ENCODE results near the gene ADSL.

The ADSL gene

GRCh38 chr22:40429481-40429880 lies 83.2 kb downstream of the ADSL start:
- TF ChIP-seq CTCF (IDR thresholded peaks at IDR 0.05; ENCODE audit: low read depth, low read length): no peak
- DNase-seq (ENCODE audit: extremely low read depth, low read depth): no peak

DNA sequence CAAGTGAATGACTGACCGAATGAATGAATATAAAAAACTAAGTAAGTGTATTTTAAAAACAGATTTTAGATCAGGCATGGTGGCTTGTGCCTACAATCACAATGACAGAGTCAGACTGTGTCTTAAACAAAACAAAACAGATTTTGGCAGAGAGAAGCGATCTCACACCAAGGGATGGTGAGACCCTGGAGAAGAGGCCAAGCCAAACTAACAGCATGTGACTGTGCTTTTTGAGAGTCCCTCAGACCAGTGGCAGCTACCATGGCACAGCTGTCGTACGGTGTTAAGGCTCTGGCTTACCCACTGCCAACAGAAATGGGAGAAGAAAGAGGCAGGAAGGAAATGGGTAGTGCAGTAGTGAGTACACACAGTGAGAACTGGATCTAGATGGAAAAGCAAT lies 84.7 kb downstream of the ADSL start:
- DNase-seq (ENCODE audit: extremely low read depth, low read depth): no peak
- no peak for TF ChIP-seq CTCF (IDR thresholded peaks at IDR 0.05; ENCODE audit: low read depth, low read length)

DNA sequence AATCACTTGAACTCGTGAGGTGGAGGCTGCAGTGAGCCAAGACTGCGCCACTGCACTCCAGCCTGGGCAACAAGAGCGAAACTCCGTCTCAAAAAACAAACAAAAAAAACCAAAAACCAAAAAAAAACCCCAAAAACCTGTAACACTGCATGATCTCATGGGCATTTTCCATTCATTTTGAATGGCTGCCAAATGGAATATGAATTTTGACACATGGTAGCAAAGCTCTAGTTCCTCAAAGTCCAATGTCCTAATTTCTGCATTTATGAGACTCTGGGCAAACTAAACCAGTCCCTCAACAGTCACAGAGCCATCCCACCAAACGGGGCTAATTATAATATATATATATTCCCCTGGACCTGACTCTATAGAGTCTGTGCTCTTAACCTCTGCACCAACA lies 85.9 kb downstream of the ADSL start:
- no peak for DNase-seq (ENCODE audit: extremely low read depth, low read depth)
- TF ChIP-seq CTCF (IDR thresholded peaks at IDR 0.05; ENCODE audit: low read depth, low read length): no peak

- TF ChIP-seq CTCF (IDR thresholded peaks at IDR 0.05; ENCODE audit: low read depth, low read length): no peak
- DNase-seq (ENCODE audit: extremely low read depth, low read depth): no peak
Observed at GRCh38 chr22:40432625-40433024, 86.3 kb downstream of the ADSL start.

DNA sequence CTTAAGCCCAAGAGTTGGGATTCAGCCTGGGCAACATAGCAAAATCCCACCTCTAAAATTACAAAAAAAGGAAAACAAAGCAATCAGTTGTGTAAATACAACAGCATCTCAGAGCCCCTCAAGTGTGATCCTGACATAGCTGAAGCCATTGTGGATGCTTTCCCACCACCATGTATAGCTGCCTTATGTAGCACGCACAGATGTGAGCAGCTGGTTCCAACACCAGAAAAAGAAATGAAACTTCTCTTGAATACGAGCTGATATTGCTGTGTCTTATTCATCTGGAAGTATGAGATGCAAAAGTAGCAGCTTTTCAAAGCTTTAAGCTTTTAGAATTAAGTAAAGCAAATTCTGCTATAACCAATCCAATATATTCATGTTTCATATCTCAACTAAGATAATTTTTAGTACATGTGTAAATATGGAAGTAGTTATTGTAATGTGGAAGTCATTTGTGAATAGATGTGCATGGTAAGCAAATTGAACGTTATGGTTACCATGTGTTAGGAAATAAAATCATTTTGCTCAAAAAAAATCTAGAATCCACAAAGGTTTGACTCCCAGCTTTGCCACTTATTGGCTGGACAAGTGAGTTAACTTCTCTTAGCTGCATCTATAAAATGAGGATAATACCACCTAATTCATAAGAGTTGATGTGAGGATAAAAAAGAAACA lies 87.3 kb downstream of the ADSL start:
- TF ChIP-seq CTCF (IDR thresholded peaks at IDR 0.05; ENCODE audit: low read depth, low read length): no peak
- no peak for DNase-seq (ENCODE audit: extremely low read depth, low read depth)

- no peak for TF ChIP-seq CTCF (IDR thresholded peaks at IDR 0.05; ENCODE audit: low read depth, low read length)
Observed at GRCh38 chr22:40434106-40434505, 87.8 kb downstream of the ADSL start.

GRCh38 chr22:40434745-40435144 lies 88.4 kb downstream of the ADSL start:
- TF ChIP-seq CTCF (IDR thresholded peaks at IDR 0.05; ENCODE audit: low read depth, low read length): no peak
- no peak for DNase-seq (ENCODE audit: extremely low read depth, low read depth)

More at GRCh38 chr22:40434106-40434505, 87.8 kb downstream of the ADSL start:
- no peak for DNase-seq (ENCODE audit: extremely low read depth, low read depth)

All from AG09319 (cell line).